MM.1S (cell line): Measurements from ENCODE around the gene GRIK5.

Experiments used
- CTCF ChIP-seq: fragments of 300-600 bp; sonication (generic); IDR thresholded peaks from 2 replicates; pipeline ENCODE4 v1.5.1; 2016; ENCODE audit warnings: antibody characterized with exemption, low read length, mixed read lengths
- EZH2 ChIP-seq: fragments of 300-600 bp; sonication (generic); optimal IDR thresholded peaks from 2 replicates; pipeline ENCODE3; 2017; ENCODE audit warnings: low read depth, mild to moderate bottlenecking, antibody characterized with exemption, low read length, mixed read lengths
- EZH2phosphoT487 ChIP-seq: fragments of 300-600 bp; sonication (generic); IDR thresholded peaks from 2 replicates; pipeline ENCODE4 v1.6.1; 2018; ENCODE audit warnings: antibody characterized with exemption, low read length

GRCh38 chr19:42075364-42075615 lies 5.3 kb upstream of the GRIK5 start:
- TF ChIP-seq CTCF (no peak), EZH2phosphoT487 (no peak), EZH2 (no peak)
